GM23338 (cell line): ENCODE results near the gene DOCK7. TPM values are rescaled to one million over a fixed set of nuclear protein-coding genes. Genes with fewer than 3 reads are reported as not detected.

Experiments
- ATAC-seq: fragments of 200-7000 bp; cut with Tn5 transposase; 3 replicates; pipeline ENCODE4 v1.9.1; 2020
- DNase-seq: peaks from one replicate; pipeline ENCODE4 v3.0.0-alpha.2; 2015; ENCODE audit warnings: low spot score
- H2AFZ ChIP-seq: fragments of 200-600 bp; sonication (generic); 2 replicates; pipeline ENCODE4 v1.8.0; 2016; ENCODE audit warnings: antibody characterized with exemption, mild to moderate bottlenecking, moderate library complexity
- H3F3A ChIP-seq: fragments of 200-600 bp; sonication (generic); replicated peaks from 2 replicates; pipeline ENCODE4 v1.8.0; 2017; ENCODE audit warnings: antibody characterized with exemption, mixed run types, low read depth
- H3K27ac ChIP-seq: fragments of 200-600 bp; sonication (generic); 2 replicates; pipeline ENCODE4 v1.6.1; 2016; ENCODE audit warnings: low read depth
- H3K27me3 ChIP-seq: fragments of 200-600 bp; sonication (generic); 2 replicates; pipeline ENCODE4 v1.8.0; 2016; ENCODE audit warnings: mild to moderate bottlenecking, mixed run types, moderate library complexity; ENCODE audit not compliant: insufficient read depth
- H3K36me3 ChIP-seq: fragments of 200-600 bp; sonication (generic); 2 replicates; pipeline ENCODE4 v1.8.0; 2016; ENCODE audit warnings: mild to moderate bottlenecking; ENCODE audit not compliant: insufficient read depth
- H3K4me1 ChIP-seq: fragments of 200-600 bp; sonication (generic); 2 replicates; pipeline ENCODE4 v1.8.0; 2016; ENCODE audit warnings: mild to moderate bottlenecking, moderate library complexity; ENCODE audit not compliant: insufficient read depth
- H3K4me2 ChIP-seq: fragments of 200-600 bp; sonication (generic); 2 replicates; pipeline ENCODE4 v1.7.1; 2017; ENCODE audit warnings: mixed run types
- H3K4me3 ChIP-seq: fragments of 200-600 bp; sonication (generic); 2 replicates; pipeline ENCODE4 v1.6.1; 2016; ENCODE audit warnings: mixed run types
- H3K79me2 ChIP-seq: fragments of 200-600 bp; sonication (generic); replicated peaks from 2 replicates; pipeline ENCODE4 v1.8.0; 2017; ENCODE audit warnings: mild to moderate bottlenecking; ENCODE audit not compliant: insufficient read depth
- H3K9me2 ChIP-seq: fragments of 200-600 bp; sonication (generic); 2 replicates; pipeline ENCODE4 v1.8.0; 2017; ENCODE audit not compliant: insufficient read depth
- H4K20me1 ChIP-seq: fragments of 200-600 bp; sonication (generic); replicated peaks from 2 replicates; pipeline ENCODE4 v1.8.0; 2017; ENCODE audit warnings: mild to moderate bottlenecking; ENCODE audit not compliant: insufficient read depth
- H3K27ac Mint-ChIP-seq: 2 replicates; pipeline ENCODE4 v1.8.0; 2020; ENCODE audit warnings: inconsistent platforms, mild to moderate bottlenecking, moderate library complexity, mixed read lengths
- H3K27me3 Mint-ChIP-seq: 3 replicates; pipeline ENCODE4 v1.8.0; 2022; ENCODE audit warnings: low read depth, mild to moderate bottlenecking, moderate library complexity, mixed read lengths, inconsistent platforms; ENCODE audit not compliant: insufficient read depth, poor library complexity
- H3K36me3 Mint-ChIP-seq: 3 replicates; pipeline ENCODE4 v1.8.0; 2021; ENCODE audit warnings: low read depth, mild to moderate bottlenecking, inconsistent platforms, moderate library complexity, mixed read lengths
- H3K4me1 Mint-ChIP-seq: 3 replicates; pipeline ENCODE4 v1.8.0; 2020; ENCODE audit warnings: mild to moderate bottlenecking, inconsistent platforms, mixed read lengths
- H3K4me3 Mint-ChIP-seq: 3 replicates; pipeline ENCODE4 v1.8.0; 2021; ENCODE audit warnings: moderate library complexity, mild to moderate bottlenecking, inconsistent platforms, mixed read lengths
- H3K9me3 Mint-ChIP-seq: 3 replicates; pipeline ENCODE4 v1.8.0; 2020; ENCODE audit warnings: moderate library complexity, mild to moderate bottlenecking, inconsistent platforms, mixed read lengths
- CREB1 ChIP-seq: fragments of 250-450 bp; sonication (Bioruptor Pico); IDR thresholded peaks from 2 replicates; pipeline ENCODE4 v1.5.0; 2020; ENCODE audit warnings: low read depth, mild to moderate bottlenecking, moderate library complexity
- CTCF ChIP-seq, 2 experiments: fragments of 200-600 bp in 1 of 2; sonication (generic) in 1 of 2; conservative IDR thresholded peaks; 2 replicates each; pipeline versions ENCODE4 v1.5.1 to v1.6.1; 2016 to 2017; ENCODE audit warnings: antibody characterized with exemption in 2 of 2, low read depth in 2 of 2, mild to moderate bottlenecking in 2 of 2, moderate library complexity in 1 of 2
- ETS1 ChIP-seq: IDR thresholded peaks from 2 replicates; pipeline ENCODE4 v1.6.1; 2016; ENCODE audit warnings: antibody characterized with exemption
- EZH2 ChIP-seq: fragments of 200-600 bp; sonication (generic); IDR thresholded peaks from one replicate; pipeline ENCODE4 v1.8.0; 2017; ENCODE audit warnings: antibody characterized with exemption, mild to moderate bottlenecking, low read depth; ENCODE audit not compliant: unreplicated experiment
- EZH2phosphoT487 ChIP-seq: fragments of 200-600 bp; sonication (generic); IDR thresholded peaks from one replicate; pipeline ENCODE4 v1.8.1; 2018; ENCODE audit warnings: antibody characterized with exemption; ENCODE audit not compliant: unreplicated experiment
- NANOG ChIP-seq: IDR thresholded peaks from 2 replicates; pipeline ENCODE4 v1.6.1; 2016; ENCODE audit warnings: antibody characterized with exemption, borderline replicate concordance
- POLR2AphosphoS5 ChIP-seq: IDR thresholded peaks from 2 replicates; pipeline ENCODE4 v1.6.1; 2016; ENCODE audit warnings: antibody characterized with exemption, low read depth
- REST ChIP-seq: IDR thresholded peaks from one replicate; pipeline ENCODE4 v1.6.1; 2018; ENCODE audit warnings: antibody characterized with exemption; ENCODE audit not compliant: unreplicated experiment
- STAT1 ChIP-seq: IDR thresholded peaks from one replicate; pipeline ENCODE4 v1.6.1; 2016; ENCODE audit warnings: antibody characterized with exemption; ENCODE audit not compliant: unreplicated experiment
- ZNF114 ChIP-seq: fragments of 250-450 bp; sonication (Bioruptor Pico); IDR thresholded peaks from 2 replicates; pipeline ENCODE4 v1.5.0; 2020; ENCODE audit warnings: mild to moderate bottlenecking, moderate library complexity
- ZNF462 ChIP-seq: fragments of 250-450 bp; sonication (Bioruptor Pico); IDR thresholded peaks from 2 replicates; pipeline ENCODE4 v1.5.0; 2020; ENCODE audit warnings: mild to moderate bottlenecking, moderate library complexity
- polyA plus RNA-seq: library from polyadenylated mRNA; unstranded; fragments of >200 nt; fragmentation: Nextera tagmentation; extraction: Ambion mirVana; gene quantifications from 2 replicates; pipeline ENCODE4 v1.2.1, GENCODE V29; 2016
- total RNA-seq: library from RNA; depleted of rRNA; stranded (reverse); fragments of >200 nt; shearing (Covaris generic); gene quantifications from 2 replicates; pipeline ENCODE4 v1.2.3, GENCODE V29; 2014

The DOCK7 gene
- total and polyA plus RNA-seq, 2 experiments from 2014 or later, result 20.5 to 37.3 TPM

- no peaks in the 10 kb centered on the region for H4K20me1 ChIP-seq
- no peaks in the 10 kb centered on the region for H3K27me3 ChIP-seq
- ATAC-seq (no peak), DNase-seq (no peak)
- peaks cover 15% of the 10 kb centered on the region; the same call in 2 of the 3 replicates for H3K4me1 Mint-ChIP-seq
- TF ChIP-seq ZNF462 (CRISPR knock-in tag), result no peak
- TF ChIP-seq POLR2AphosphoS5, result no peak
- no peak for TF ChIP-seq ETS1
- no peak for TF ChIP-seq CREB1 (CRISPR knock-in tag)
- no peak for TF ChIP-seq NANOG
- no peak for TF ChIP-seq EZH2
- no peak for TF ChIP-seq STAT1
- TF ChIP-seq CTCF (conservative IDR thresholded peaks at IDR 0.05; ENCODE audit: low read depth in 2 of 2), result no peak
- no peak for TF ChIP-seq EZH2phosphoT487
- TF ChIP-seq ZNF114 (CRISPR knock-in tag), result no peak
- TF ChIP-seq REST, result no peak
- no peak overlapping the region for H3K4me2 ChIP-seq
- H3K4me3 ChIP-seq, result no peak overlapping the region
- no peak overlapping the region for H3K27ac ChIP-seq
- no peak overlapping the region for H2AFZ ChIP-seq
- no peaks in the 10 kb centered on the region for H3K9me3 Mint-ChIP-seq
- no peaks in the 10 kb centered on the region for H3K27me3 Mint-ChIP-seq
- H3F3A ChIP-seq, result no peaks in the 10 kb centered on the region
- H3K4me3 Mint-ChIP-seq, result no peak overlapping the region
- no peak overlapping the region; the same call in 1 of the 2 replicates for H3K27ac Mint-ChIP-seq
- H3K36me3 Mint-ChIP-seq, result peaks cover 6% of the 10 kb centered on the region; the same call in 2 of the 3 replicates
- H3K4me1 ChIP-seq, result no peaks in the 10 kb centered on the region
- no peaks in the 10 kb centered on the region for H3K9me2 ChIP-seq
- H3K36me3 ChIP-seq, result no peaks in the 10 kb centered on the region
- no peaks in the 10 kb centered on the region for H3K79me2 ChIP-seq
These were observed 194.5 kb downstream of the DOCK7 start for GRCh38 chr1:62493656-62494055.
